Measurements from ENCODE around the gene CHD6. TPM values are rescaled to one million over a fixed set of nuclear protein-coding genes. Genes with fewer than 3 reads are reported as not detected.

The CHD6 gene
- total and polyA plus RNA-seq, 2 of the 13 experiments (the other 11 are each of a cell fraction or from before 2014, with no cell fraction given): 14.4 to 52.0 TPM

- BruUV-seq (replicated peaks): no TSS peak
- Histone ChIP-seq H3K4me2 (ENCODE audit: low read depth, low read length) (no peak overlapping the region), H3K9me3 (ENCODE audit: low read length) (peaks cover 10% of the 10 kb centered on the region), H3K4me3 (replicated peaks in 1 of 3; ENCODE audit: insufficient read depth in 1 of 3, low read depth in 2 of 3, low read length in 3 of 3) (no peak overlapping the region), H2AFZ (ENCODE audit: low read length) (no peak overlapping the region), H3K79me2 (ENCODE audit: insufficient read depth, low read length) (peaks cover 95% of the 10 kb centered on the region), H3K4me1 (ENCODE audit: insufficient read depth, low read length) (peaks cover 40% of the 10 kb centered on the region), H3K36me3 (replicated peaks in 1 of 2; ENCODE audit: control insufficient read depth in 1 of 2, insufficient read depth in 2 of 2, low read length in 2 of 2) (peaks cover 0 to 4% of the 10 kb centered on the region in 2 experiments; a peak in 2 of 5 replicates), H3K27ac (ENCODE audit: extremely low read length, insufficient read depth, low read length) (no peak overlapping the region), H3K27me3 (ENCODE audit: control insufficient read depth in 1 of 2, insufficient read depth in 2 of 2, low read length in 2 of 2) (no peaks in the 10 kb centered on the region), H3K9ac (ENCODE audit: insufficient read depth, low read depth, low read length) (no peak overlapping the region), H4K20me1 (ENCODE audit: insufficient read depth, low read length) (peaks cover 54% of the 10 kb centered on the region)
- 100% methylated on average over 2 of the region's 2 CpGs for WGBS (ENCODE audit: low lambda C conversion rate)
- ChIA-PET POLR2A (interaction anchor here (0.9 kb wide), 1 partner anchor 39 kb away, joined by 3 read pairs; no protein-coding TSS in a partner anchor), CTCF (ENCODE audit: low intra/inter-chr PET ratio, low total read pairs) (no interaction called here)
- FAIRE-seq: no peak
- intact Hi-C loops (cut with micrococcal nuclease; ENCODE audit: unreplicated experiment): no loop called here
- in situ Hi-C loops (cut with HindIII; ENCODE audit: extremely low pct_ligation_motif_present, low pct_unique_long_range_greater_than_20kb): no loop called here
- no peak for DNase-seq (ENCODE audit: low spot score)
- no peak for ATAC-seq
- TF ChIP-seq GZF1 (CRISPR knock-in tag; IDR thresholded peaks at IDR 0.05) (no peak), ZFP36L1 (CRISPR knock-in tag; IDR thresholded peaks at IDR 0.05) (no peak), GABPB1 (CRISPR knock-in tag; IDR thresholded peaks at IDR 0.05) (no peak), ZBTB2 (CRISPR knock-in tag; IDR thresholded peaks at IDR 0.05; ENCODE audit: low read depth) (0 out of 2 replicates have a peak, but pooled peaks have one; percentile 18), ZNF556 (CRISPR knock-in tag; IDR thresholded peaks at IDR 0.05; ENCODE audit: borderline replicate concordance) (no peak), SNAI1 (CRISPR knock-in tag; IDR thresholded peaks at IDR 0.05; ENCODE audit: borderline replicate concordance) (no peak), NR1H2 (CRISPR knock-in tag; IDR thresholded peaks at IDR 0.05; ENCODE audit: borderline replicate concordance, low read depth) (no peak), ZSCAN9 (CRISPR knock-in tag; IDR thresholded peaks at IDR 0.05; ENCODE audit: borderline replicate concordance) (no peak)
These were observed 47.2 kb downstream of the CHD6 start for GRCh38 chr20:41571006-41571405.

All from HepG2 (cell line).